ENCODE results near the gene DHX40.

- no peak for TF ChIP-seq CTCF (conservative IDR thresholded peaks at IDR 0.05; ENCODE audit: low read length)
- TF ChIP-seq EZH2phosphoT487 (IDR thresholded peaks at IDR 0.05; ENCODE audit: borderline replicate concordance, low read depth, low read length): no peak
These were observed 61.3 kb downstream of the DHX40 start for GRCh38 chr17:59626756-59627155.

Measured in OCI-LY7 (cell line).